SIG-M5 treated with dmso at 0.1 percent for 504 hours (cell line): Measurements from ENCODE around the gene STRA6.

Experiments used
- DNase-seq: peaks from one replicate; lab custom pipeline; 2025; ENCODE audit not compliant: unreplicated experiment; lab: John Stamatoyannopoulos, UW

Gene STRA6

GRCh38 chr15:74133694-74134386, 68.7 kb downstream of the STRA6 start:
- DNase-seq = no peak

DNA sequence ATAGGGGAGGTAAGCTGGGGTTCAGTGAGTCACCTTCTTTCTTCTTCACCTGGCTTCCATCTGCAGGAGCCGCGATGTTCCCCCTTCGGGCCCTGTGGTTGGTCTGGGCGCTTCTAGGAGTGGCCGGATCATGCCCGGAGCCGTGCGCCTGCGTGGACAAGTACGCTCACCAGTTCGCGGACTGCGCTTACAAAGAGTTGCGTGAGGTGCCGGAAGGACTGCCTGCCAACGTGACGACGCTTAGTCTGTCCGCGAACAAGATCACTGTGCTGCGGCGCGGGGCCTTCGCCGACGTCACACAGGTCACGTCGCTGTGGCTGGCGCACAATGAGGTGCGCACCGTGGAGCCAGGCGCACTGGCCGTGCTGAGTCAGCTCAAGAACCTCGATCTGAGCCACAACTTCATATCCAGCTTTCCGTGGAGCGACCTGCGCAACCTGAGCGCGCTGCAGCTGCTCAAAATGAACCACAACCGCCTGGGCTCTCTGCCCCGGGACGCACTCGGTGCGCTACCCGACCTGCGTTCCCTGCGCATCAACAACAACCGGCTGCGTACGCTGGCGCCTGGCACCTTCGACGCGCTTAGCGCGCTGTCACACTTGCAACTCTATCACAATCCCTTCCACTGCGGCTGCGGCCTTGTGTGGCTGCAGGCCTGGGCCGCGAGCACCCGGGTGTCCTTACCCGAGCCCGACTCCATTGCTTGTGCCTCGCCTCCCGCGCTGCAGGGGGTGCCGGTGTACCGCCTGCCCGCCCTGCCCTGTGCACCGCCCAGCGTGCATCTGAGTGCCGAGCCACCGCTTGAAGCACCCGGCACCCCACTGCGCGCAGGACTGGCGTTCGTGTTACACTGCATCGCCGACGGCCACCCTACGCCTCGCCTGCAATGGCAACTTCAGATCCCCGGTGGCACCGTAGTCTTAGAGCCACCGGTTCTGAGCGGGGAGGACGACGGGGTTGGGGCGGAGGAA, 69.6 kb downstream of the STRA6 start:
- no peak for DNase-seq

DNA sequence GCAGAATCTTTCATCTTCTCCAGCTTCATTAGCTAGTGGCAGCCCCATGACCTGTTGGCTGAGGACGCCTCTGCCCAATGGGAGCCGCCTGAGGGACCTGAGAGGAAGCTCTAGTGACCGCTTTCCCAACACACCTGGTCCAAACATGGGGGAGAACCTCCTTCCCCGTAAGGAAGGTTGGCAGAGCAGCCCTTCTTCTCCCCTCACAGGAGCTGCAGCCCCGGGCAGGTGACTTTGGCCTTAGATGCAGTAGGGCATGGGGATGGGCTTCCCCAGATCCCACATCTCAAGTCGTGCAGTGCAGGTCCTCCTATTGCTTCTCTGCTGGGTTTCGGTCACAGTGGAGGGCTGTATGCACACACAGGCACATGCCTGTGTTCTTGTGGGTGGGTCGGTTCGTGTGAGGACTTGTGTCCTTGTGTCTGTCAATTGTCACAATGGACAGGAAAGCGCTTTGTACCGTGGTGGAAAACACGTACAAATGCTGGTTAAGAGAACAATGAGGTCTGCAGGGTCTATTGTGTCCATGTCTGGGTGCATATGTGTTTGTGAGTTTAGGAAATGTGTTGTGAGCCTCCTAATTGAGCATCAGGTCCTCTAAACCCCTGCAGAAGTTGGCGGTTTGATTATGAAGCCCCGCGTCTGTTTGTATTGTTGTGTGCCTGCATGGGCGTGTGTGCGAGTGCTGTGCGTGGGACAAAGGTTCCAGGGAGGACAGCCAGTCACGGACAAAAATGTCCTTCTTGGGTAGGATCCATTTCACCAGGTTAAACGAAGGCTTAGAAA, 70.8 kb downstream of the STRA6 start:
- DNase-seq = no peak

DNA sequence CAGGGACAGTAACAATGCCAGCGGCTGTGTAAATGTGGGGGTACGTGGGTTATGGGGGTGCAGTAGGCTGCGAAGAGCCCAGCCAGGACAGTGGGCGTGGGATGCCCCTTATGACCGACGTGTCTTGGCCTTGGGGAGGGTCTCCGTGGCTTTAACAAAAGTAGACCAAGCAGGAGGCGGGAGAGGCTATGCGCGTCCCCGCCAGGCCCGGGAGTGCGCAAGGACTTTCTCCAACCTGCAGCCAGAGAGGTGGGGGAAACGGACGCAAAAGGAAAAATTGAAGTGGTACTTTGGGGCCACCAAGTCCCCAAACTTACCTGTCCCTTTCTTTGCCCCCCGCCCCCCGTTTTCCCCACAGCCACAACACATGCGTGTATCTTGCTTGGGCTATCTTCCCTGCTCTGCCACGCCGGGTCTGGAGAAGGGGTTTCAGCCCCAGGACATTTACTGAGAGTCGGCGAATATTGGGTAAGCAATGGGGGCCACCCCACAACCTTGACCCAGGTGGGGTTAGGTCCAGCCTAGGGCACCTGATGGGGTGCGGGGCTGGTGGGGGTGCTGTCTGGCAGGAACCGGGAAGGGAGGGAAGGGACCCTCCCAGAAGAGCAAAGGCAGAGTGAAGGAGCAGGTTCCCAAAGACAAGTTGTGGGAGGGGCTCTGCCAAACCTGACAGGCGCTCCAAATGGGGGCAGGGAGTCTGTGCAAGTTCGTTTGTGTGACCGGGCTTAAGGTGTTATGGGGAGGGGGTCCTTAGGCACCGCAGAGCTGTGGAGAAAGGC, 71.5 kb downstream of the STRA6 start:
- DNase-seq = no peak

- no peak for DNase-seq
Measured at GRCh38 chr15:74130155-74130848, 72.3 kb downstream of the STRA6 start, which contains the start of gene ISLR2. TSS of gene ISLR2 (plus strand) at chr15:74130586. CDS start at chr15:74132755, 2,169 bp downstream.

- no peak for DNase-seq
Measured at GRCh38 chr15:74129586-74130154, 72.9 kb downstream of the STRA6 start.
